ENCODE data around the gene EIF4G3.
"Not testable (repeated sequence)": the region's sequence is repeated elsewhere in the genome, so short reads cannot be mapped to it uniquely, and the experiment has no call there.

Gene EIF4G3

DNA sequence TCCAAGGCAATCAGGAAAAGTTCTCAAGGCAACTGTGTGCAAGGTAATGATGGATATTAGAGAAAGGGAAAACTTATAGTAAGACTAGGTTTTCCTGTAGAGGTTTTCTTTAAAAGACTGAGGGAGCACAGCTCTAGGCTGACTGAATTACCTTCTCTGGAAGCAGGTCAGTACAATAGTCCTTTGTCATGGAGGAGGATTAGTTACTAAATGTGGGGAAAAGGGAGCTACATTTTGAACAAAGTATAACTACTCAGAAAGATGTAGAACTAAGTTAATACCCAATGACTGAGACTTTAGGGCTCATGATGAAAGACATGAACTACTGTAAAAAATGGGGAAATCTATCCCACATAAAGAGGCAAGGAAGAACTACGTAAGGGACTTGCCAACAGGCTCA lies 241.0 kb downstream of the EIF4G3 start:
- no peak for DNase-seq (ENCODE audit: low read depth)

DNA sequence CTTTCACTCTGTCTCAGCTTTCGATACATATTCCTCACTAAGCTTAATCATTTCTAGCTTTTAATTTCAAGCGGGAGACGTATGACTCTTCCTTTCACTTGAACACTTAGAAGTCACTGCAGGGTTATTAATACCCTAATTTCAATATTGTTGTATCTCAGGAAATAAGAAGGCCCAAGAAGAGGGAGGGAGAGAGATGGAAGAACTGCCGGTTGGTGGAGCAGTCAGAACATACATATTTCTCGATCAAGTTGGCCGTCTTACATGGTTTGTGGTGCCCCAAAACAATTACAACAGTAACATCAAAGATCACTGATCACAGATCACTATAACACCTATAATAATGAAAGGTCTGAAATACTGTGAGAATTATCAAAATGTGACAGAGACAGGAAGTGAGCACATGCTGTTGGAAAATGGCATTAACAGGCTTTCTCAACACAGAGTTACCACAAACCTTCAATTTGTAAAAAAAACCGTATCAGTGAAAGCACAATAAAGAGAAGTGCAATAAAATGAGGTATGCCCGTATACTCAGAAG lies 244.2 kb downstream of the EIF4G3 start:
- DNase-seq (ENCODE audit: low read depth), result no peak

DNA sequence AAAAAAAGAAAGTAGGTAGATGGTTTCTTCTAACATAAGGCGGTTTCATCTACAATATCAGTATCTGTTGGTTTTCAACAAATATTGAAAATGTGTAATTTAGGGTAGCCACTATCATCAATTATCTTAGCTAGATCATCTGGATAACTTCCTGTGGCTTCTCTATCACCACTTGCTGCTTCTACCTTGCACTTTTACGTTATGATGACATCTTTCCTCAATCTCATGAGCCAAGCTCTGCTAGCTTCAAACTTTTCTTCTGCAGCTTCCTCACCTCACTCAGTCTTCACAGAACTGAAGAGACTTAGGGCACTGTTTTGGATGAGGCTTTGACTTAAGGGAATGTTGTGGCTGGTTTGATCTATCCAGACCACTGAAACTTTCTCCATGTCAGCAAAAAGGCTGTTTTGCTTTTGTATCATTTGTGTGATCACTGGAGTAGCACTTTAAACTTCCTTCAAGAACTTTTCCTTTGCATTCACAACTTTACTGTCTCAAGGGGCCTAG lies 244.7 kb downstream of the EIF4G3 start:
- DNase-seq (ENCODE audit: low read depth), result no peak

DNA sequence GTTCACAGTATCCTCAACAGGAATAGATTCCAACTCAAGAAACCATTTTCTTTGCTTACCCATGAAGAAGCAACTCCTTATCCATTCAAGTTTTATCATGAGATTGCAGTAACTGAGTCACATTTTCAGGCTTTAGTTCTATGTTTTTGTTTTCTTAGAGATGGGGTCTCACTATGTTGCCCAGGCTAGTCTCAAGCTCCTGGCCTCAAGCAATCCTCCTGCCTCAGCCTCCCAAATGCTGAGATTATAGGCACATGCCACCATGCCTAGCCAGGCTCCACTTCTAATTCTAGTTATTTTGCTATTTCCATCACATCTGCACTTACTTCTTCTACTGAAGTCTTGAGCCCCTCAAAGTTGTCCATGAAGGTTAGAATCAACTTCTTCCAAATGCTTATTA lies 246.3 kb downstream of the EIF4G3 start:
- no peak for DNase-seq (ENCODE audit: low read depth)

DNA sequence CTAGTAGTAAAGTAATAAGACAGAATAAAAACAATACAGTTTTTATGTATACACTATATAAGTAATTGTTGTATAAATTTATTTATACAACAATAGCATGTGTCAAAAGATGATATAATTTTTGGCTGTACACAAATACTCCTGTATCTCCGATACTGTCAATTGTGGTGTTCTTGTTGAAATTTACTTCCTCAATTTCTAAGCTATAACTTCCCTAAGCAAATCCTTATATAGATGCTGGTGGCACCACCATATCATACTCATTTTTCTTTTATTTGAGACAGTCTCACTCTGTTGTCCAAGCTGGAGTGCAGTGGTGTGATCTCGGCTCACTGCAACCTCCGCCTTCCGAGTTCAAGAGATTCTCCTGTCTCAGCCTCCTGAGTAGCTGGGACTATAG lies 248.6 kb downstream of the EIF4G3 start:
- DNase-seq (ENCODE audit: low read depth), result no peak

DNA sequence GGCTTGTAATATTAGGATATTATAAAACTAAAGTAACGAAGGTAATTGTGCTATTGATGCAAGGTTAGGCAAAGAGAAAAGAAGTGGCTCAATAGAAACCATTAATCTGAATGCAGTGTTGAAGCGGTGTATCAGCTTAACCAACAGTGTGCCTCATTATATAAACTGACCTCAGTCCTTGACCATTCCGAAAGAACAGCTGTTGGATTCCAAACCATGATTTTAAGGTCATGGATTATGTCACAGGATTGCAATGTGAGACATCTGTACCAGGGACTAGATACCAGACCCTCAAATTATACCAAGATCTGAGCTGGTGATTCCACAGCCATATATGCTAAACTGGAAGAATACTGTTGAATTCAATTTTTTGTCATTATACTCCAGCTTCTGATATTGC lies 255.4 kb downstream of the EIF4G3 start:
- DNase-seq (ENCODE audit: low read depth), result no peak

DNA sequence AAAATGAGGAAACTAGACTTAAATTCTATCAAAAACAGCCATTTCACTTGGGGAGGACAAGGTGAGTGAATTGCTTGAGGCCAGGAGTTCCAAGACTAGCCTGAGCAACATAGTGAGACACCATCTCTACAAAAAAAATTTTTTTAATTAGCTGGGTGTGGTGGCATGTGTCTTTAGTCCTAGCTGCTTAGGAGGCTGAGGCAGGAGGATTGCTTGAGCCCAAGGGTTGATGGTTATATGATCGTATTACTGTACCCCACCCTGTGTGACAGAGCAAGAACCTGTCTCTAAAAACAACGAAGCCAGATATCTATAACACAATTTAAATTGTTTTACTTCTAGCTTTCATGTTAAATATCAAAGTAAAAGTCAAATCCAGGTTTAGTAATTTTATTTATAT lies 263.5 kb downstream of the EIF4G3 start:
- no peak for DNase-seq (ENCODE audit: low read depth)

DNA sequence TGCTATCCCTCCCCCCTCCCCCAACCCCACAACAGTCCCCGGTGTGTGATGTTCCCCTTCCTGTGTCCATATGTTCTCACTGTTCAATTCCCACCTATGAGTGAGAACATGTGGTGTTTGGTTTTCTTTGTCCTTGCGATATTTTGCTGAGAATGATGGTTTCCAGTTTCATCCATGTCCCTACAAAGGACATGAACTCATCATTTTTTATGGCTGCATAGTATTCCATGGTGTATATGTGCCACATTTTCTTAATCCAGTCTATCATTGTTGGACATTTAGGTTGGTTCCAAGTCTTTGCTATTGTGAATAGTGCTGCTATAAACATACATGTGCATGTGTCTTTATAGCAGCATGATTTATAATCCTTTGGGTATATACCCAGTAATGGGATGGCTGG lies 269.2 kb downstream of the EIF4G3 start:
- DNase-seq (ENCODE audit: low read depth), result not testable (repeated sequence)

DNA sequence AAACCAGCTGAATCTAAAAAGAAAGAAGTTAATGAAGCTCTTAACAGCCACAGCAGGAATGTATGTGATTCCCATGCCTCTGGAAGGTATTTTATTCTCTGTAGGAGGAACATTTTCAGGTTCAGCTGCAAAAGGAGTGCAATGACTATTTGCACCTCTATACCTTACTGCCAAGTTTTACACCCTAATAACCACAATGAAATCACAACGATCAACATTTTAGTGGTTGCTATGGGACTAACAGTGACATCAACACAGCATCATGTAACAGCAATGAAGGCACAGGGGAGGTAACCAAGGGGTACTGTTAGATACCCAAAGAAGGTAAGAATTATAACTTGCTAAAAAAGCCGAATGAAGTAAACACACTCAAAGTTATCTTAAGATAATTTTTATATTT lies 273.3 kb downstream of the EIF4G3 start:
- no peak for DNase-seq (ENCODE audit: low read depth)

DNA sequence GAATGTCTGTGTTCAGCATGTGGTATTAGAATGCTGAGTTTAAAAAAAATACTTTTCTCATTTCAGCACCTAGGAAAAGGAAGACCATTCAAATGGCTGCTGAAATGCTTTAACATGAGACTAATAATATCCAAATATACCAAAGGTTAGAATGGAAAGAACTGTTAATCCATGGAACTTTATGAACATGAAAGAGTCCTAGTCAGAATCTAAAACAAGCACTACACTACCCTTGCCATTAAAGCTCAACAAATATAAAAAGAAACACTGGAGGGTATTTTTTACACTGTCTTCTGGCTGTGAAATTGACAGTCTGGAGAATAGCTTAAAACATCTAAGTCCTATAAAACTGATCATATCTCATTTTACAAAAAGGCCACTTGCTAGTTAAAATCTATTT lies 276.6 kb downstream of the EIF4G3 start:
- DNase-seq (ENCODE audit: low read depth), result no peak

DNA sequence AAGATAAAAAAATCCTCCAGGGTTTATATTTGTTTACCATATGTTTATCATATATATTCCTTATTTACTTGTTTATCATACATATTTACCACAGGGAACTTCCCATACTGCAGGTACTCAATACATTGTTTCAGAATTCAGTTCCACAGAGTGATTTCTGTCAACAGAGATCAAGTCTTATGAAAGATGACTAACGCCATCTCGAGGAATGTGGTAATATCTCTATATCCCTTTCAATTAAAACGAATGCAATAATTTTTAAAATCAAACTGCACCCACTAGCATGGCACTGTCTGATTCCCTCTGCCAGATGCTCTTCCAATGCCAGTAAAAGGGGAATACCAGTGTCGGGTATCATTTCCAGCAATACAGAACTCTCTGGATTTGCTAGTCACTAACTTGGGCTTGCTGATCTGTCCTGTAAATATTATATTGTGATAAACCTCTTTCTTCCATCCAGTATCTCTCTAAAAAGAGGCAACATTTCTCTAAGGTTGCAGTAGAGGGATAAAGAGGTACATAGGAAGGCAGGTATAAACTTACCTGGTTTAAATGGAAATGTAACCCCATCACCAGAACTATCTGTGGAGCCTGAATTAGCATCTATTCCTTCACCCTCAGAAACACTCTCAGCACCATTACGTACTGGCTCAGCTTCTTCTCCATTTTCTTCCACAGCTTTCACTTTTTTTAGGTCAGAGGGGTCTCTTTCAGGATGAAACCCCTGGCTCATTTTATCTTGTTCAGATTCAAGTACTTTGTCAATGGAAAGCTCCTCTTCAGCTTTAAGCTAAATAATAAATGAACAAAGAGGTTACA lies 277.3 kb downstream of the EIF4G3 start:
- DNase-seq (ENCODE audit: low read depth), result no peak

DNA sequence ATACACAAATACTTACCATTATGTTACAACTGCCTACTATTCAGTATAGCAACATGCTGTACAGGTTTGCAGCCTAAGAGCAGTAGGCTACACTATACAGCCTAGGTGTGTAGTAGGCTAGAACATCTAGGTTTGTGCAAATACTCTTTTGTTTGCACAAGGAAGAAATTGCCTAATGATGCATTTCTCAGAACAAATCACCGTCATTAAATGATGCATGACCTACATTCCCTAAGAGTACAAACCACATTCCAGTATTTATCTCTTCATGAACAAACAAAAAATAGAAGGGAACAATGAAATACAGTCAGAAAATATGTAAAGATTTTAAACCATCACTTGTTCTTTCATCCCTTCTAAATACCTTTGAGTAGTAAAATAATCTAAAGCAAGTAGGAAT lies 279.9 kb downstream of the EIF4G3 start:
- no peak for DNase-seq (ENCODE audit: low read depth)

DNA sequence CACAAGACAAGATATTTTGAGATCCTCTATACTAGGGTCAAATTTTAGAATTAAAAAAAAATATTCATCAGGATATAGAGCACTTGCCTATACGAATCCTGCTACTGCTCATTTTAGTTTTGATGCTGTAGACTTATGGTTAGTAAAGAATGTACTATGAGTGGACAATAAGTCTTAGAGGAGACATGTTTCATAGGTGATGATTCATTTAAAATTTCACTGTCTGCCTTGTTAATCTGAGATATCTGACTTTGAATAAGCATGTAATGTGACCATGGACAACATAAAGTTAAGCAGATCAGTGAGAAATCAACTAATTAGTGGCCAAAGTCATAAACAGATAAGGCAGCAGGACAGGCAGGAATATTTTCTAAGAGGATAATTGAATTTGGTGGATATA lies 282.8 kb downstream of the EIF4G3 start:
- no peak for DNase-seq (ENCODE audit: low read depth)

DNA sequence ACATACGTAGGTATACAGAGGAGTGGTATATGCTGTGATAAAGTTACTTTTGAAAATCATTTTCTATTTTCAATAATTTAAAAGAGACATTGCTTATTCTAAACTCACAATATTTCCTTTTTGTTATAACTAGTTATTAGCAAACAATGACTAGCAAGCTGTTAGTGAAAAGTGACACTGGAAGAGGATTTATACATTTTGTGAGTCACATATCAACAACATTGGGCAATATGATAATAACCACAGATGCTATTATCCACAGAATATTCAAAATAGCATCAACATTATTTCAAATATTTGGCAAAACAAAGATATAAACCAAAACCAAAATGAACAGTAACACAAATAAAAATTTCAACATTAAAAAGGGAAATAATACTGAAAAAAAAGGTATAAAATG lies 285.6 kb downstream of the EIF4G3 start:
- DNase-seq (ENCODE audit: low read depth), result no peak

DNA sequence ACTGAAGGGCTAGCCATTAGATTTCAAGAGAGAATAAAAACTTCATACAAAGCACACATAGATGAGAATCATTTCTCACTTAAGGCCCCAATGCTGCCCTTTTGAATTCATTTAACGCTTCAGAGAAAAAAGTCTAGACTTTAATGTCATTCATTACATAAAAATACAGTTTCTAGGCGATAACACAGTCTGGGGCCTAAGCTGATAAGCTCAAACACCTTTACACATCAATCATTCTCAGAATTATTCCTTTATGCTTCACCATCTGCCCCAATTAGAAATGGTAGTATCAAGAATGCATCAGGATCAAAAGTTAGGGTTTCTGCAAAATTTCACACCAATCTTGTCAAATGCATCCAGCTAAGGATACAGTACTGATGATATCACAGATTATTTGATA lies 289.5 kb downstream of the EIF4G3 start:
- DNase-seq (ENCODE audit: low read depth), result no peak

DNA sequence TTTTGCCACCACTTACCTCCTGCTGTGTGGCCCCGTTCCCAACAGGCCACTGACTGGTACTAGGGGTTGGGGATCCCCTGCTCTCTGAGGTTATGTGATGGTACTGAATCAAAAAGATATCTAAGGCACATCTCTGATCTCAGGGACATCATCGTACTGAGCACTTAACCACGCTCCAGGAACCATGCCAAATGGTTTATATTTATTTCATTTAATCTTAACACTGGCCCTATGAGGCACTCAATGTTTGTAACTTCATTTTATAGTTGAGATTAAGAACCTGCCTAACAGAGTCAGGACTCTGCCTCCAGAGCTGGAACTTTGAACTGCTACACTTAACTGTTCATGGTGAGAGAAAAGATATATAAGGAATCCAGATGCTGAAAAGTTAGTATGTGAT lies 291.6 kb downstream of the EIF4G3 start:
- DNase-seq (ENCODE audit: low read depth), result no peak

DNA sequence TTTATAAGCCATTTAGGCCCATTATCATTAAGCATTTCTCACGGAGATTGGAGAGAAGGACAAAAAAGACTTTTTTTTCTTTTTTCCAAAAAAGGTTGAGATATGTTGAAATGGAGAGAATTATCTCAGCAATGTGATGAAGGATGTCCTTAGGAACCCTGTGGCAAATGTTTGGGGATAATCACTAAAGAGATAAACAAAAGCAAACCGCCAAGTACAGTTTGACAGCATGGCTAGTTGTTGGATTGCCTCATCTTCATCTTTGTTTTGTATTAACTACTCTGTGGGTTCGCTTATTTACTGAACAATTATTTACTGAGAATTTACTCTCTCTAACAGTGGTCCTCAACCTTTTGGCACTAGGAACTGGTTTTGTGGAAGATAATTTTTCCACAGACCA lies 292.2 kb downstream of the EIF4G3 start:
- DNase-seq (ENCODE audit: low read depth), result no peak

DNA sequence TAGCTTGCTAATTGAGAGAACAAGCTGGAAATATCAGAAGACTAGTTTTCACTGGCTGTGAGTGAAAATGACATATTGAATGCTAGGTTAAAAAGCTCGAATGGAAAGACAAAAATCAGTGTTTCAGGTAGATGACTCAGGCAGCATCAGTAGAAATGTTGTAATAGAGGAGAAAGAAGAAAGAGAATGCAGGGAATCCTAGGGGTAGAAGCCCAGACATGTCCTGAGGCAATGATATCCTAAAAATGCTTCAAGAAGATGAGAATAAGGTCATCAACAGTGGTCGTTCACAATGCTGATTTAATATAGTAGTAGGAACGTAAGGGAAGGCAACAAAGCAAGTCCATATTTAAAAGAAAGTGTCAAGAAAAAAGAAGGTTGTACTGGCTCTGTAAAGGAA lies 292.9 kb downstream of the EIF4G3 start:
- no peak for DNase-seq (ENCODE audit: low read depth)

DNA sequence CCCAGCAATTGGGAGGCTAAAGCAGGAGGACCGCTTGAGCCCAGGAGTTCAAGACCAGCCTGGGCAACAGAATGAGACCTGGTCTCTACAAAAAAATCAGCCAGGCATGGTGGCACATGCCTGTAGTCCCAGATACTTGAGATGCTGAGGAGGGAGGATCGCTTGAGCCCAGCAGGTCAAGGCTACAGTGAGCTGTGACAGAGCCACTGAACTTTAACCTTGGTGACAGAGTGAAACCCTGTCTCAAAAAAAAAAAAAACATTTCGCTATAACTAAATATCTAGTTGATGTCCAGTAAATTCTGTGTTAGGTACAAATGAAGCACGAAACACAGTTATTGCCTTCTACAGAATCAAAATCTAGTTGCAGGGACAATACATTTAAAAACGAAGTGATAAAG lies 293.9 kb downstream of the EIF4G3 start:
- DNase-seq (ENCODE audit: low read depth), result no peak

DNA sequence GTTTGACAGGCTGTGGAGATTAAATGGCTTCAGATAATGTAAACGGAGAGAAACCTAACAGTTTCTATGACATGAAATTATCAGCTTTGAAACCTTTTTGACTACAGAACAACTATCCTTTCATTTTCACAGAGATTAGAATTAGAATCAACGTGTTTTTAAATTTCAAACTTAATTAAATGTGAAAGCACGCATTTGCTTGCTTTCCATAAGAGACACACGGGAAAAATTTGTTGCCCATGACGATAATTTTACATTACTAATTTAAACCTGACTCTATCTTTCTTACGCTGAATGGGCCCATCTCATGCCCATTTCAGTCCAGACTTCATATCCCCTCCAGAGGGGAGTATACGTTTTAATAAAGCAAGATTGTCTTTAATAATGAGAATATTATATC lies 297.9 kb downstream of the EIF4G3 start:
- no peak for DNase-seq (ENCODE audit: low read depth)

DNA sequence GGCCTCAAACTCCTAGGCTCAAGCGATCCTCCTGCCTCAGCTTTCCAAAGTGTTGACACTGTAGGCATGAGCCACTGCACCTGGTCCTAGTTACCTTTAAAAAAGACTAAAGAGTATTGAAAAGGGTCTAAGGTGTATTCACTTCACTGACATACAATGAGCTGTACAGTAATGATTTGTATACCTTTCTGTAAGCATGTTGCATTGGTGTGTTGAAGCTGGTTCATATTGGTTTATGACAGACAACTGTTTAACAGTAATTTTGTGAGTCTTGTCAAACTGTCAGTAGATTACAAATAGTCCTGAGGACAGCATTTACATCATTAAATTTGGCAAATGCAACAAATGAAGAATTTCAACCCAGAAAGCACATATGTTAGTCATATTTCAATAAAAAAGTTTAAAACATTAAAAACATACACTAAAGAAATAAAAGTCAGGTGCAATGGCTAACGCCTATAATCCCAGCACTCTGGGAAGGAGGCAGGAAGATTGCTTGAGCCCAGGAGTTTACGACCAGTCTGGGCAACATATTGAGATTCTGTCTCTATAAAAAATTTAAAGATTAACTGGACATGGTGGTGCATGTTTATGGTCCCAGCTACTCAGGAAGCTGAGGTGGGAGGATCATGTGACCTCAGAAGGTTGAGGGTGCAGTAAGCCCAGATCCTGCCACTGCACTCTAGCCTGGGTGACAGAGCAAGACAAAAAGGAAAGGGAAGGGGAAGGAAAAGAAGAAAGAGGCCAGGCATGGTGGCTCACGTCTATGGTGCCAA lies 301.3 kb downstream of the EIF4G3 start:
- DNase-seq (ENCODE audit: low read depth), result no peak

DNA sequence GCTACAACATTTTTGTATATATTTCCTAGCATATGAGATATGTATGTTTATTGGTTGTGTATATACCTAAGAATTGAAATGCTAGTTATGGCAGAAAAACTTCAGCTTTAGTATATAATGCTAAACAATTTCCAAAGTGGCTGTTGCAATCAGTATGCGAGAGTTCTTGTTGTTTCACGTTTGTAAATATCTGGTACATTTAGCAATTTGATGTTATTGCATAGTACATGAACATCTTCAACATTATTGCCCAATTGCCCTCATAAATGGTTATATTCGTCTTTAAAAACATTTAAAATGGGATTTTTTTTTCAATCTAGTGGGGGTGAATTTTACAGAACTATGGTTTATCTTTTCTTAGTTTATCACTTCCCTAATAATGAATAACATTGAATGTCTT lies 303.4 kb downstream of the EIF4G3 start:
- DNase-seq (ENCODE audit: low read depth), result no peak

DNA sequence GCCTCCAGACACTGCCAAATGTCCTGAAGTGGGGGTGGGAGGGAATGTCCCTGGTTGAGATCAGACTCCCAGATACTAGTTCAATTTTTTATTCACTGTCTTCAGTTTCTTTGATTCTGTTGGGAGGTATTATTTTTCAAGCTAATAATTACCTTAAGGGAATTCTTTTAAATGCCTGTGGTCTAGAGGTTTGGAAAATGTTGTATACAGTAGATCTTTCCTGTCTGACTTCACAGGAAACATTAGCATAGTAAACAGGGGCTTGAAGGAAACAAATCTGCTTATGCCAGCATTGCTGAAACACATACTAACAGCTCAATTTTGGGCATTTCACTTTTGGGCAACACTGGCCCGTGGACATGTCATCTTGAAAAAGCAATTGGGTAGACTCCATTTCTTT lies 305.3 kb downstream of the EIF4G3 start:
- no peak for DNase-seq (ENCODE audit: low read depth)
